GM12878 (cell line): ENCODE measurements around the gene DDX54. TPM values are rescaled to one million over a fixed set of nuclear protein-coding genes. Genes with fewer than 3 reads are reported as not detected.
A peak's percentile ranks its signal among the peaks of the same experiment; 100 is the strongest.

Experiments
- ATAC-seq: fragments of 200-7000 bp; cut with Tn5 transposase; 3 replicates; pipeline ENCODE4 v1.9.1; 2020; ENCODE audit warnings: mild to moderate bottlenecking, moderate library complexity
- BruUV-seq: library from RNA; stranded (reverse); fragments of 400-500 nt; replicated peaks from 2 replicates; lab custom pipeline; 2021; lab: Mats Ljungman, UMichigan
- CTCF ChIA-PET: fragments of 300-600 bp; sonication (Branson Sonifier 250); formaldehyde crosslinking; extraction: SDS; loops from one replicate; lab custom pipeline; 2021; ENCODE audit warnings: inconsistent platforms; lab: Yijun Ruan, JAX
- POLR2A ChIA-PET: fragments of 350-600 bp; formaldehyde crosslinking; extraction: SDS; loops from one replicate; lab custom pipeline; 2021; ENCODE audit warnings: inconsistent platforms; lab: Charles Lee
- RAD21 ChIA-PET: fragments of 300-600 bp; sonication (Branson Sonifier 250); formaldehyde crosslinking; loops from one replicate; lab custom pipeline; 2023; ENCODE audit warnings: antibody characterized with exemption; ENCODE audit not compliant: unreplicated experiment; lab: Charles Lee
- SMC1A ChIA-PET: fragments of 300-600 bp; sonication (Branson Sonifier 250); formaldehyde crosslinking; loops from one replicate; lab custom pipeline; 2023; ENCODE audit not compliant: unreplicated experiment, uncharacterized antibody; lab: Charles Lee
- DNase-seq: peaks from one replicate; pipeline ENCODE4 v3.0.0-alpha.2; 2011; ENCODE audit warnings: low read depth, low spot score
- FAIRE-seq: peaks from 3 replicates; lab custom pipeline; 2011; peaks lifted over from hg19 to GRCh38; lab: Jason Lieb, UNC
- H2AFZ ChIP-seq: 2 replicates; pipeline ENCODE4 v1.6.0; 2011; ENCODE audit warnings: low read depth, low read length, control low read depth; ENCODE audit not compliant: control insufficient read depth
- H3K27ac ChIP-seq: 2 replicates; pipeline ENCODE4 v1.5.1; 2011; ENCODE audit warnings: control low read depth; ENCODE audit not compliant: control insufficient read depth, insufficient read depth
- H3K27me3 ChIP-seq, 2 experiments: replicated peaks in 1 of 2; 2 replicates each; pipeline versions ENCODE4 v1.6.0 to v1.6.1; 2011; ENCODE audit warnings: low read length in 1 of 2; ENCODE audit not compliant: control insufficient read depth in 2 of 2, insufficient read depth in 2 of 2
- H3K36me3 ChIP-seq, 2 experiments: 2 replicates each; pipeline ENCODE4 v1.5.1; 2011; ENCODE audit warnings: low read length in 1 of 2; ENCODE audit not compliant: control insufficient read depth in 2 of 2, insufficient read depth in 2 of 2
- H3K4me1 ChIP-seq: 2 replicates; pipeline ENCODE4 v1.6.1; 2011; ENCODE audit warnings: mild to moderate bottlenecking, low read length, moderate library complexity, mixed read lengths; ENCODE audit not compliant: control insufficient read depth, insufficient read depth
- H3K4me2 ChIP-seq: 2 replicates; pipeline ENCODE4 v1.6.0; 2011; ENCODE audit warnings: control low read depth; ENCODE audit not compliant: control insufficient read depth, insufficient read depth
- H3K4me3 ChIP-seq: fragments of 200-600 bp; sonication (generic); 2 replicates; pipeline ENCODE4 v1.5.1; 2016
- H3K79me2 ChIP-seq: 2 replicates; pipeline ENCODE4 v1.6.0; 2011; ENCODE audit warnings: low read length; ENCODE audit not compliant: control insufficient read depth, insufficient read depth
- H3K9ac ChIP-seq: 2 replicates; pipeline ENCODE4 v1.8.0; 2011; ENCODE audit warnings: low read length, control low read depth, mixed read lengths; ENCODE audit not compliant: control insufficient read depth, insufficient read depth
- H3K9me3 ChIP-seq: replicated peaks from 3 replicates; pipeline ENCODE4 v1.5.1; 2011; ENCODE audit warnings: mild to moderate bottlenecking, low read length; ENCODE audit not compliant: control insufficient read depth, insufficient read depth
- H4K20me1 ChIP-seq: 2 replicates; pipeline ENCODE4 v1.6.0; 2011; ENCODE audit not compliant: control insufficient read depth, insufficient read depth
- MEF2B ChIP-seq: fragments of 450-650 bp; IDR thresholded peaks from 2 replicates; pipeline ENCODE4 v1.6.1; 2018; ENCODE audit warnings: mild to moderate bottlenecking, moderate library complexity; ENCODE audit not compliant: partially characterized antibody, poor library complexity, severe bottlenecking
- PAX8 ChIP-seq: fragments of 450-650 bp; IDR thresholded peaks from 2 replicates; pipeline ENCODE4 v1.6.1; 2017; ENCODE audit warnings: mild to moderate bottlenecking, moderate library complexity
- PML ChIP-seq: IDR thresholded peaks from 2 replicates; pipeline ENCODE4 v1.6.1; 2012; ENCODE audit warnings: low read length, inconsistent platforms
- POLR2A ChIP-seq: IDR thresholded peaks from 2 replicates; pipeline ENCODE4 v1.6.1; 2011; ENCODE audit warnings: low read depth, mild to moderate bottlenecking, low read length
- SMARCA5 ChIP-seq: fragments of 450-650 bp; IDR thresholded peaks from 2 replicates; pipeline ENCODE4 v1.6.1; 2017; ENCODE audit warnings: mild to moderate bottlenecking
- STAT3 ChIP-seq: IDR thresholded peaks from 2 replicates; pipeline ENCODE4 v1.6.1; 2011; ENCODE audit warnings: low read depth, low read length, improper control_type of control experiment
- WGBS: methylation state at CpG from one replicate; pipeline ENCODE4 v1.1.6; 2016; ENCODE audit warnings: low lambda C conversion rate; ENCODE audit not compliant: insufficient replicate concordance, insufficient coverage; ENCODE audit errors: missing lambda C conversion rate; 5-methylcytosine and 5-hydroxymethylcytosine counted together
- in situ Hi-C: fragments of 300-500 bp; cut with MboI; formaldehyde crosslinking; loops from 9 replicates; pipeline ENCODE4 v1.14.3; 2018; ENCODE audit warnings: mixed read lengths
- intact Hi-C: fragments of 100-400 bp; cut with micrococcal nuclease; formaldehyde crosslinking; loops from one replicate; pipeline ENCODE4 v1.14.2; 2022; ENCODE audit not compliant: unreplicated experiment
- polyA plus RNA-seq, 11 experiments: library from polyadenylated mRNA; depleted of rRNA in 4 of 11; unstranded in 6 of 11; stranded (reverse) in 5 of 11; fragments of >200 nt; fragmentation: Nextera tagmentation in 4 of 11; fragmentation: Illumina TruSeq in 1 of 11; extraction: Ambion mirVana in 4 of 11; extraction: Trizol in 1 of 11; gene quantifications; 1 replicate in 1 of 11; 2 replicates in 10 of 11; pipeline versions ENCODE4 v1.2.1 to v1.2.3, GENCODE V29; 2011 to 2016; ENCODE audit warnings: inconsistent platforms in 2 of 11, missing spikeins in 2 of 11, low read depth in 1 of 11
- total RNA-seq, 4 experiments: library from RNA; depleted of rRNA in 3 of 4; stranded (reverse); fragments of >200 nt in 3 of 4; fragmentation: Illumina TruSeq in 1 of 4; extraction: Trizol in 1 of 4; gene quantifications; 2 replicates each; pipeline versions ENCODE4 v1.2.1 to v1.2.3, GENCODE V29; 2013 to 2021
- TF ChIP-seq, protein P1 (sequence below): fragments of 450-650 bp; IDR thresholded peaks from 2 replicates; pipeline ENCODE4 v1.6.1; 2017; ENCODE audit warnings: mild to moderate bottlenecking, moderate library complexity
- TF ChIP-seq, protein P2 (sequence below), 3 experiments: IDR thresholded peaks in 2 of 3; conservative IDR thresholded peaks in 1 of 3; 2 replicates each; pipeline ENCODE4 v1.5.1; 2011; ENCODE audit warnings: low read depth in 3 of 3, low read length in 3 of 3, mild to moderate bottlenecking in 3 of 3, control low read depth in 2 of 3, moderate library complexity in 2 of 3, inconsistent platforms in 1 of 3, mixed read lengths in 1 of 3; ENCODE audit not compliant: control insufficient read depth in 2 of 3, insufficient read depth in 1 of 3; ENCODE audit errors: extremely low read depth in 1 of 3
- TF ChIP-seq, protein P3 (sequence below): IDR thresholded peaks from 2 replicates; pipeline ENCODE4 v1.6.1; 2011; ENCODE audit warnings: borderline replicate concordance, low read depth, mild to moderate bottlenecking, moderate library complexity, low read length; ENCODE audit not compliant: insufficient read depth, poor library complexity, severe bottlenecking
- TF ChIP-seq, protein P4 (sequence below): fragments of 450-650 bp; IDR thresholded peaks from 2 replicates; pipeline ENCODE4 v1.6.1; 2017; ENCODE audit warnings: mild to moderate bottlenecking, low read depth, inconsistent platforms; ENCODE audit not compliant: poor library complexity, severe bottlenecking

DDX54 gene
- total and polyA plus RNA-seq, 10 of the 15 experiments (the other 5 are each of a cell fraction or from before 2014, with no cell fraction given), result 1.9 to 115 (median 56.3) TPM

DNA sequence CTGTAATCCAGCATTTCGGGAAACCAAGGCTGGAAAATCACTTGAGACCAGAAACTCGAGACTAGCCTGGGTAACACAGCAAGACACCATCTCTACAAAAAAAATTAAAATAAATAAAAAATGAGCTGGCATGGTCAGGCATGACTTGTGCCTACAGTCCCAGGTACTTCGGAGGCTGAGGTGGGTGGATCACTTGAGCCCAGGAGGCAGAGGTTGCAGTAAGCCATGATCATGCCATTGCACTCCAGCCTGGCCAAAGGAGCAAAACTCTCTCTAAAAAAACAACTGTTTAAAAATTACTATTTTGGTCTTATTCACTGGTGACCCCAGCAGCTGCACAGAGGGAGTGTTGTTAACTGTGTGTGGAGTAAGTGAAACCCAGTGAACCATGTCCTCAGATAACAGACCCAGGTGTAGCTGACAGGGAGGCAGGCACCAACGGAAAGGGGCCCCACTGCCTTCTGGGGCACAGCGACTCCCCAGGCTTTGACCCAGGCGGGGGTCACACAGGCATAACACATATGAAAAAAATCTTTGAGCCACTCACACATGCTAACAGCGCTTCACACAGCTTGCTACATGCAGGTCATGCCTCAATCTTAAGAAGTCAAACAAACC, 12.1 kb downstream of the DDX54 start:
- in situ Hi-C loops, result no loop called here
- H3K4me1 ChIP-seq, result peaks cover 19% of the 10 kb centered on the region
- H3K4me2 ChIP-seq, result peak overlapping the region; percentile 26; the same call in 1 of the 2 replicates
- ChIA-PET SMC1A (interaction anchor here (1.0 to 6.8 kb wide), 22 partner anchors 11 to 273 kb away, joined by 3 to 66 read pairs (median 5); partner anchors contain the start of genes DDX54 and OAS2), CTCF (interaction anchor here (0.6 to 10.5 kb wide), 37 partner anchors 10 to 349 kb away, joined by 3 to 102 read pairs (median 6); partner anchors contain the start of genes CFAP73, DDX54, RASAL1 and RITA1), POLR2A (interaction anchor here (1.1 to 1.4 kb wide), 3 partner anchors 9 to 57 kb away, joined by 3 read pairs; no protein-coding TSS in a partner anchor), RAD21 (interaction anchor here (0.6 to 4.3 kb wide), 16 partner anchors 13 to 273 kb away, joined by 3 to 29 read pairs (median 10); partner anchors contain the start of genes DDX54 and RITA1)
- no peaks in the 10 kb centered on the region for H3K27me3 ChIP-seq
- H3K79me2 ChIP-seq, result no peaks in the 10 kb centered on the region
- H4K20me1 ChIP-seq, result no peaks in the 10 kb centered on the region
- peaks cover 3% of the 10 kb centered on the region; the same call in 1 of the 3 replicates for H3K9me3 ChIP-seq
- peak; percentile 54 for FAIRE-seq
- peaks cover 32 to 43% of the 10 kb centered on the region in 2 experiments for H3K36me3 ChIP-seq
- BruUV-seq, result no TSS peak
- H3K9ac ChIP-seq, result peak overlapping the region; percentile 56
- H3K4me3 ChIP-seq, result no peak overlapping the region
- H2AFZ ChIP-seq, result no peak overlapping the region
- peak; percentile 68 for ATAC-seq
- peak overlapping the region; percentile 45 for H3K27ac ChIP-seq
- DNase-seq, result no peak
- intact Hi-C loops, result loop anchor here (5.0 kb wide), 2 partner anchors 181 to 271 kb away; no protein-coding TSS in a partner anchor
- WGBS, result 71% methylated on average over 7 of the region's 7 CpGs
- TF ChIP-seq, protein P1, sequence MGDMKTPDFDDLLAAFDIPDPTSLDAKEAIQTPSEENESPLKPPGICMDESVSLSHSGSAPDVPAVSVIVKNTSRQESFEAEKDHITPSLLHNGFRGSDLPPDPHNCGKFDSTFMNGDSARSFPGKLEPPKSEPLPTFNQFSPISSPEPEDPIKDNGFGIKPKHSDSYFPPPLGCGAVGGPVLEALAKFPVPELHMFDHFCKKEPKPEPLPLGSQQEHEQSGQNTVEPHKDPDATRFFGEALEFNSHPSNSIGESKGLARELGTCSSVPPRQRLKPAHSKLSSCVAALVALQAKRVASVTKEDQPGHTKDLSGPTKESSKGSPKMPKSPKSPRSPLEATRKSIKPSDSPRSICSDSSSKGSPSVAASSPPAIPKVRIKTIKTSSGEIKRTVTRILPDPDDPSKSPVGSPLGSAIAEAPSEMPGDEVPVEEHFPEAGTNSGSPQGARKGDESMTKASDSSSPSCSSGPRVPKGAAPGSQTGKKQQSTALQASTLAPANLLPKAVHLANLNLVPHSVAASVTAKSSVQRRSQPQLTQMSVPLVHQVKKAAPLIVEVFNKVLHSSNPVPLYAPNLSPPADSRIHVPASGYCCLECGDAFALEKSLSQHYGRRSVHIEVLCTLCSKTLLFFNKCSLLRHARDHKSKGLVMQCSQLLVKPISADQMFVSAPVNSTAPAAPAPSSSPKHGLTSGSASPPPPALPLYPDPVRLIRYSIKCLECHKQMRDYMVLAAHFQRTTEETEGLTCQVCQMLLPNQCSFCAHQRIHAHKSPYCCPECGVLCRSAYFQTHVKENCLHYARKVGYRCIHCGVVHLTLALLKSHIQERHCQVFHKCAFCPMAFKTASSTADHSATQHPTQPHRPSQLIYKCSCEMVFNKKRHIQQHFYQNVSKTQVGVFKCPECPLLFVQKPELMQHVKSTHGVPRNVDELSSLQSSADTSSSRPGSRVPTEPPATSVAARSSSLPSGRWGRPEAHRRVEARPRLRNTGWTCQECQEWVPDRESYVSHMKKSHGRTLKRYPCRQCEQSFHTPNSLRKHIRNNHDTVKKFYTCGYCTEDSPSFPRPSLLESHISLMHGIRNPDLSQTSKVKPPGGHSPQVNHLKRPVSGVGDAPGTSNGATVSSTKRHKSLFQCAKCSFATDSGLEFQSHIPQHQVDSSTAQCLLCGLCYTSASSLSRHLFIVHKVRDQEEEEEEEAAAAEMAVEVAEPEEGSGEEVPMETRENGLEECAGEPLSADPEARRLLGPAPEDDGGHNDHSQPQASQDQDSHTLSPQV, result peak; percentile 26; the same call in 1 of the 2 replicates
- TF ChIP-seq PML (no peak), SMARCA5 (peak; percentile 50; the same call in 1 of the 2 replicates), STAT3 (no peak), POLR2A (no peak), MEF2B (peak; percentile 68), PAX8 (peak; percentile 87; the same call in 1 of the 2 replicates)
- TF ChIP-seq, protein P2, sequence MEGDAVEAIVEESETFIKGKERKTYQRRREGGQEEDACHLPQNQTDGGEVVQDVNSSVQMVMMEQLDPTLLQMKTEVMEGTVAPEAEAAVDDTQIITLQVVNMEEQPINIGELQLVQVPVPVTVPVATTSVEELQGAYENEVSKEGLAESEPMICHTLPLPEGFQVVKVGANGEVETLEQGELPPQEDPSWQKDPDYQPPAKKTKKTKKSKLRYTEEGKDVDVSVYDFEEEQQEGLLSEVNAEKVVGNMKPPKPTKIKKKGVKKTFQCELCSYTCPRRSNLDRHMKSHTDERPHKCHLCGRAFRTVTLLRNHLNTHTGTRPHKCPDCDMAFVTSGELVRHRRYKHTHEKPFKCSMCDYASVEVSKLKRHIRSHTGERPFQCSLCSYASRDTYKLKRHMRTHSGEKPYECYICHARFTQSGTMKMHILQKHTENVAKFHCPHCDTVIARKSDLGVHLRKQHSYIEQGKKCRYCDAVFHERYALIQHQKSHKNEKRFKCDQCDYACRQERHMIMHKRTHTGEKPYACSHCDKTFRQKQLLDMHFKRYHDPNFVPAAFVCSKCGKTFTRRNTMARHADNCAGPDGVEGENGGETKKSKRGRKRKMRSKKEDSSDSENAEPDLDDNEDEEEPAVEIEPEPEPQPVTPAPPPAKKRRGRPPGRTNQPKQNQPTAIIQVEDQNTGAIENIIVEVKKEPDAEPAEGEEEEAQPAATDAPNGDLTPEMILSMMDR (IDR thresholded peaks at IDR 0.05 in 2 of 3, conservative IDR thresholded peaks at IDR 0.05 in 1 of 3; ENCODE audit: control insufficient read depth in 2 of 3, extremely low read depth in 1 of 3, insufficient read depth in 1 of 3, low read depth in 3 of 3, low read length in 3 of 3), result no peak
- TF ChIP-seq, protein P3, sequence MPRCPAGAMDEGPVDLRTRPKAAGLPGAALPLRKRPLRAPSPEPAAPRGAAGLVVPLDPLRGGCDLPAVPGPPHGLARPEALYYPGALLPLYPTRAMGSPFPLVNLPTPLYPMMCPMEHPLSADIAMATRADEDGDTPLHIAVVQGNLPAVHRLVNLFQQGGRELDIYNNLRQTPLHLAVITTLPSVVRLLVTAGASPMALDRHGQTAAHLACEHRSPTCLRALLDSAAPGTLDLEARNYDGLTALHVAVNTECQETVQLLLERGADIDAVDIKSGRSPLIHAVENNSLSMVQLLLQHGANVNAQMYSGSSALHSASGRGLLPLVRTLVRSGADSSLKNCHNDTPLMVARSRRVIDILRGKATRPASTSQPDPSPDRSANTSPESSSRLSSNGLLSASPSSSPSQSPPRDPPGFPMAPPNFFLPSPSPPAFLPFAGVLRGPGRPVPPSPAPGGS, result no peak
- TF ChIP-seq, protein P4, sequence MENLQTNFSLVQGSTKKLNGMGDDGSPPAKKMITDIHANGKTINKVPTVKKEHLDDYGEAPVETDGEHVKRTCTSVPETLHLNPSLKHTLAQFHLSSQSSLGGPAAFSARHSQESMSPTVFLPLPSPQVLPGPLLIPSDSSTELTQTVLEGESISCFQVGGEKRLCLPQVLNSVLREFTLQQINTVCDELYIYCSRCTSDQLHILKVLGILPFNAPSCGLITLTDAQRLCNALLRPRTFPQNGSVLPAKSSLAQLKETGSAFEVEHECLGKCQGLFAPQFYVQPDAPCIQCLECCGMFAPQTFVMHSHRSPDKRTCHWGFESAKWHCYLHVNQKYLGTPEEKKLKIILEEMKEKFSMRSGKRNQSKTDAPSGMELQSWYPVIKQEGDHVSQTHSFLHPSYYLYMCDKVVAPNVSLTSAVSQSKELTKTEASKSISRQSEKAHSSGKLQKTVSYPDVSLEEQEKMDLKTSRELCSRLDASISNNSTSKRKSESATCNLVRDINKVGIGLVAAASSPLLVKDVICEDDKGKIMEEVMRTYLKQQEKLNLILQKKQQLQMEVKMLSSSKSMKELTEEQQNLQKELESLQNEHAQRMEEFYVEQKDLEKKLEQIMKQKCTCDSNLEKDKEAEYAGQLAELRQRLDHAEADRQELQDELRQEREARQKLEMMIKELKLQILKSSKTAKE, result no peak
